ENCODE measurements around the gene OR10A5.

DNA sequence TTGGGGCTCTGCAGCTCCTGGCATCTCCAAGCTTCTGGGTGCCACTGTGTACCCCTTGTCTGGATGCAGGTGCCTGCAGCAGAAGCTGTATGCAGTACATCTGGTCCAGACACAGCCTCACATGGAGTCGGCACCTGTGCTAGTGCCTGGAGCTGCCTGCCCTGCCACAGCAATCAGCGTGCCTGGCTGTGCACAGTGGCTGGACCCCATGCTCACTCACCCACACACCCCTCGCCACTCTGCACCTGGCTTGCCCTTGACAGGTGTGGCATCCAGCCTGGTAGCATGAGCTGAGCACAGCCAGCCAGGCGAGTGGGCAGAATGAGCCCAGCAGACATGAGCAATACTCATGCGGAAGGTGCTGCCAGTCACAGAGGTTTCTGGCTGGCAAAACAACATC is 26.5 kb upstream of the OR10A5 start:
- TF ChIP-seq, protein P1, sequence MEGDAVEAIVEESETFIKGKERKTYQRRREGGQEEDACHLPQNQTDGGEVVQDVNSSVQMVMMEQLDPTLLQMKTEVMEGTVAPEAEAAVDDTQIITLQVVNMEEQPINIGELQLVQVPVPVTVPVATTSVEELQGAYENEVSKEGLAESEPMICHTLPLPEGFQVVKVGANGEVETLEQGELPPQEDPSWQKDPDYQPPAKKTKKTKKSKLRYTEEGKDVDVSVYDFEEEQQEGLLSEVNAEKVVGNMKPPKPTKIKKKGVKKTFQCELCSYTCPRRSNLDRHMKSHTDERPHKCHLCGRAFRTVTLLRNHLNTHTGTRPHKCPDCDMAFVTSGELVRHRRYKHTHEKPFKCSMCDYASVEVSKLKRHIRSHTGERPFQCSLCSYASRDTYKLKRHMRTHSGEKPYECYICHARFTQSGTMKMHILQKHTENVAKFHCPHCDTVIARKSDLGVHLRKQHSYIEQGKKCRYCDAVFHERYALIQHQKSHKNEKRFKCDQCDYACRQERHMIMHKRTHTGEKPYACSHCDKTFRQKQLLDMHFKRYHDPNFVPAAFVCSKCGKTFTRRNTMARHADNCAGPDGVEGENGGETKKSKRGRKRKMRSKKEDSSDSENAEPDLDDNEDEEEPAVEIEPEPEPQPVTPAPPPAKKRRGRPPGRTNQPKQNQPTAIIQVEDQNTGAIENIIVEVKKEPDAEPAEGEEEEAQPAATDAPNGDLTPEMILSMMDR (conservative IDR thresholded peaks at IDR 0.05 in 1 of 2, IDR thresholded peaks at IDR 0.05 in 1 of 2; ENCODE audit: extremely low read depth in 1 of 2, insufficient read depth in 1 of 2, low read depth in 1 of 2, low read length in 2 of 2) = no peak
- TF ChIP-seq EZH2 (IDR thresholded peaks at IDR 0.05; ENCODE audit: borderline replicate concordance, low read length) = no peak

Measured in mammary epithelial cell (primary cell).